WTC11 (cell line): Measurements from ENCODE around the gene ORMDL2. TPM values are rescaled to one million over a fixed set of nuclear protein-coding genes. Genes with fewer than 3 reads are reported as not detected.

ENCODE experiments used
- ATAC-seq: fragments of 200-7000 bp; cut with Tn5 transposase; 2 replicates; pipeline ENCODE4 v1.10.0; 2021; ENCODE audit warnings: mild to moderate bottlenecking, moderate library complexity
- Bru-seq: library from RNA; stranded (reverse); fragments of 400-500 nt; gene quantifications from one replicate; lab custom pipeline; 2021; lab: Mats Ljungman, UMichigan
- CTCF ChIA-PET: fragments of 300-600 bp; sonication (Branson Sonifier 250); formaldehyde crosslinking; loops from one replicate; lab custom pipeline; 2021; ENCODE audit warnings: antibody characterized with exemption; lab: Charles Lee
- POLR2A ChIA-PET: fragments of 350-600 bp; sonication (Branson Sonifier 250); formaldehyde crosslinking; loops from one replicate; lab custom pipeline; 2021; ENCODE audit warnings: antibody characterized with exemption; lab: Charles Lee
- DNase-seq: peaks from one replicate; pipeline ENCODE4 v3.0.0; 2021; ENCODE audit warnings: low spot score
- H3K27ac Mint-ChIP-seq: 2 replicates; pipeline ENCODE4 v1.8.0; 2021; ENCODE audit warnings: mixed read lengths
- H3K27me3 Mint-ChIP-seq: 2 replicates; pipeline ENCODE4 v1.8.0; 2021; ENCODE audit warnings: low read depth, mild to moderate bottlenecking, moderate library complexity, mixed read lengths
- H3K36me3 Mint-ChIP-seq: 2 replicates; pipeline ENCODE4 v1.8.0; 2021; ENCODE audit warnings: mixed read lengths
- H3K4me1 Mint-ChIP-seq: 2 replicates; pipeline ENCODE4 v1.8.0; 2022; ENCODE audit warnings: mixed read lengths
- H3K4me3 Mint-ChIP-seq: 2 replicates; pipeline ENCODE4 v1.8.0; 2021; ENCODE audit warnings: mild to moderate bottlenecking, moderate library complexity, mixed read lengths
- H3K9me3 Mint-ChIP-seq: 2 replicates; pipeline ENCODE4 v1.8.0; 2021; ENCODE audit warnings: mixed read lengths
- AR ChIP-seq: fragments of 250-450 bp; sonication (Bioruptor Pico); IDR thresholded peaks from 2 replicates; pipeline ENCODE4 v1.9.0; 2021; ENCODE audit warnings: mild to moderate bottlenecking
- ARID4B ChIP-seq: sonication (generic); formaldehyde crosslinking; IDR thresholded peaks from 2 replicates; pipeline ENCODE4 v1.8.0; 2023; ENCODE audit warnings: missing genetic modification reagents, mild to moderate bottlenecking, borderline replicate concordance
- ATF2 ChIP-seq: sonication (generic); formaldehyde crosslinking; IDR thresholded peaks from 2 replicates; pipeline ENCODE4 v1.8.1; 2022; ENCODE audit warnings: low read depth, missing genetic modification reagents, borderline replicate concordance
- ATF3 ChIP-seq: sonication (generic); formaldehyde crosslinking; conservative IDR thresholded peaks from 2 replicates; pipeline ENCODE4 v1.8.1; 2022; ENCODE audit warnings: mild to moderate bottlenecking, missing genetic modification reagents
- E2F4 ChIP-seq: sonication (generic); formaldehyde crosslinking; IDR thresholded peaks from 2 replicates; pipeline ENCODE4 v1.8.1; 2022; ENCODE audit warnings: low read depth, mild to moderate bottlenecking, moderate library complexity, missing genetic modification reagents, borderline replicate concordance
- E2F5 ChIP-seq: sonication (generic); formaldehyde crosslinking; IDR thresholded peaks from 2 replicates; pipeline ENCODE4 v1.8.1; 2022; ENCODE audit warnings: mild to moderate bottlenecking, moderate library complexity, missing genetic modification reagents
- FOXK1 ChIP-seq: sonication (generic); formaldehyde crosslinking; IDR thresholded peaks from 2 replicates; pipeline ENCODE4 v1.8.0; 2022; ENCODE audit warnings: mild to moderate bottlenecking, moderate library complexity, missing genetic modification reagents
- MLX ChIP-seq: sonication (generic); formaldehyde crosslinking; IDR thresholded peaks from 2 replicates; pipeline ENCODE4 v1.8.1; 2023; ENCODE audit warnings: mild to moderate bottlenecking, missing genetic modification reagents, moderate library complexity
- NFATC4 ChIP-seq: fragments of 250-450 bp; sonication (Bioruptor Pico); IDR thresholded peaks from 2 replicates; pipeline ENCODE4 v1.9.0; 2021; ENCODE audit warnings: mild to moderate bottlenecking
- NFYB ChIP-seq: sonication (generic); formaldehyde crosslinking; conservative IDR thresholded peaks from 2 replicates; pipeline ENCODE4 v1.8.0; 2022; ENCODE audit warnings: low read depth, missing genetic modification reagents
- RELA ChIP-seq: sonication (generic); formaldehyde crosslinking; IDR thresholded peaks from 2 replicates; pipeline ENCODE4 v1.8.1; 2022; ENCODE audit warnings: missing genetic modification reagents, mild to moderate bottlenecking, borderline replicate concordance
- SMAD4 ChIP-seq: sonication (generic); formaldehyde crosslinking; IDR thresholded peaks from 2 replicates; pipeline ENCODE4 v1.8.0; 2022; ENCODE audit warnings: mild to moderate bottlenecking, missing genetic modification reagents
- SP1 ChIP-seq: sonication (generic); formaldehyde crosslinking; conservative IDR thresholded peaks from 2 replicates; pipeline ENCODE4 v1.8.1; 2022; ENCODE audit warnings: missing genetic modification reagents
- STAT6 ChIP-seq: sonication (generic); formaldehyde crosslinking; conservative IDR thresholded peaks from 2 replicates; pipeline ENCODE4 v1.8.1; 2023; ENCODE audit warnings: mild to moderate bottlenecking, low read depth, missing genetic modification reagents, moderate library complexity
- TCF7 ChIP-seq: sonication (generic); formaldehyde crosslinking; IDR thresholded peaks from 2 replicates; pipeline ENCODE4 v1.8.0; 2022; ENCODE audit warnings: mild to moderate bottlenecking, low read depth, missing genetic modification reagents, moderate library complexity
- ZBTB21 ChIP-seq: sonication (generic); formaldehyde crosslinking; IDR thresholded peaks from 2 replicates; pipeline ENCODE4 v1.8.1; 2023; ENCODE audit warnings: mild to moderate bottlenecking, missing genetic modification reagents, borderline replicate concordance
- long read RNA-seq, 3 experiments: library from RNA in 1 of 3; library from capped mRNA in 1 of 3; library from polyadenylated mRNA in 1 of 3; unstranded in 2 of 3; stranded (forward) in 1 of 3; transcript quantifications; one replicate each; pipeline ENCODE4 v2.0.0, GENCODE V29; 2021
- total RNA-seq: library from RNA; stranded (reverse); gene quantifications from 3 replicates; pipeline ENCODE4 v1.2.3, GENCODE V29; 2021

Gene ORMDL2
- 32.9 to 37.9 TPM (median 34.8 TPM) in 3 replicates for total RNA-seq
- Bru-seq, nascent RNA: percentile 95 among the genes with signal in this experiment
- long read RNA-seq, experiment 1, transcript ORMDL2-201 (4 exons, 2,141 nt): major isoform, 34 of 44 reads
- long read RNA-seq, experiment 1, partial matches to known transcripts: 2 of 44 reads
- long read RNA-seq, experiment 1, other reads (novel, unspliced or antisense): 6 of 44 reads
- long read RNA-seq, experiment 2, transcript ORMDL2-201 (4 exons, 2,141 nt): major isoform, 26 of 43 reads
- long read RNA-seq, experiment 2, partial matches to known transcripts: 12 of 43 reads
- long read RNA-seq, experiment 2, other reads (novel, unspliced or antisense): 4 of 43 reads
- long read RNA-seq, experiment 3, transcript ORMDL2-201 (4 exons, 2,141 nt): major isoform, 14 of 16 reads
- long read RNA-seq, experiment 3, partial matches to known transcripts: 1 of 16 reads
- long read RNA-seq, experiment 3, other reads (novel, unspliced or antisense): 1 of 16 reads

GRCh38 chr12:55817345-55818139 is at the start of gene ORMDL2, which contains the start of gene SARNP:
Gene ORMDL2, plus strand, starts transcription at chr12:55818041. Its CDS starts 959 bp downstream, at chr12:55819000.
Gene SARNP, minus strand, starts transcription at chr12:55817724. Its CDS starts 23 bp downstream, at chr12:55817701.
- TF ChIP-seq TCF7 (CRISPR knock-in tag) (no peak), FOXK1 (CRISPR knock-in tag) (0 out of 2 replicates have a peak, but pooled peaks have one; percentile 34), E2F4 (CRISPR knock-in tag) (peak; percentile 61; the same call in 1 of the 2 replicates), STAT6 (CRISPR knock-in tag) (no peak), RELA (CRISPR knock-in tag) (no peak), AR (CRISPR knock-in tag) (no peak), ZBTB21 (CRISPR knock-in tag) (no peak), ATF3 (CRISPR knock-in tag) (no peak), NFYB (peak; percentile 98), SMAD4 (CRISPR knock-in tag) (no peak), NFATC4 (CRISPR knock-in tag) (0 out of 2 replicates have a peak, but pooled peaks have one; percentile 52), E2F5 (CRISPR knock-in tag) (peak; percentile 32; the same call in 1 of the 2 replicates), ATF2 (CRISPR knock-in tag) (no peak), MLX (no peak), SP1 (CRISPR knock-in tag) (peak; percentile 80), ARID4B (CRISPR knock-in tag) (peak; percentile 58; the same call in 1 of the 2 replicates)
- ATAC-seq (peak; percentile 96), DNase-seq (peak; percentile 96)
- H3K36me3 Mint-ChIP-seq: peaks cover 30% of the 10 kb centered on the region
- no peaks in the 10 kb centered on the region for H3K27me3 Mint-ChIP-seq
- no peak within 1 kb of the TSS; the same call in 1 of the 2 replicates for H3K27ac Mint-ChIP-seq
- POLR2A ChIA-PET: interaction anchor here (0.6 to 3.5 kb wide), 22 partner anchors 9 to 876 kb away, joined by 3 to 64 read pairs (median 5); partner anchors contain the start of genes CD63, DNAJC14, GDF11 and PYM1
- CTCF ChIA-PET: interaction anchor here (0.6 to 7.0 kb wide), 27 partner anchors 10 to 309 kb away, joined by 3 to 97 read pairs (median 5); partner anchors contain the start of genes BLOC1S1, DNAJC14, GDF11 and PA2G4
- peaks cover 39% of the 10 kb centered on the region for H3K4me1 Mint-ChIP-seq
- no peaks in the 10 kb centered on the region for H3K9me3 Mint-ChIP-seq
- no peak within 1 kb of the TSS; the same call in none of the 2 replicates for H3K4me3 Mint-ChIP-seq
